Gastrocnemius medialis (tissue), 4 donors: ENCODE data around the gene GPR101. TPM values are rescaled to one million over a fixed set of nuclear protein-coding genes. Genes with fewer than 3 reads are reported as not detected.

Source experiments
- ATAC-seq, 2 donors: fragments of 150-250 bp; one replicate each; pipeline ENCODE4 v1.9.1; 2016
- DNase-seq, 2 donors: peaks; one replicate each; pipeline ENCODE4 v3.0.0-alpha.2; 2019
- H3K27ac ChIP-seq, 4 donors: fragments of 200-600 bp; sonication (generic); 1 replicate in 1 of 4; 2 replicates in 3 of 4; pipeline ENCODE4 v1.5.1; 2016 to 2018; ENCODE audit warnings: mild to moderate bottlenecking in 2 of 4, moderate library complexity in 1 of 4
- H3K27me3 ChIP-seq, 3 donors: fragments of 200-600 bp; sonication (generic) in 2 of 3; 1 replicate in 1 of 3; 2 replicates in 2 of 3; pipeline versions ENCODE4 v1.5.1 to v1.6.0; 2016 to 2019; ENCODE audit warnings: mild to moderate bottlenecking in 1 of 3, moderate library complexity in 1 of 3
- H3K36me3 ChIP-seq, 2 donors: fragments of 200-600 bp; sonication (generic) in 1 of 2; one replicate each; pipeline ENCODE4 v1.5.1; 2017 to 2018
- H3K4me1 ChIP-seq, 2 donors: fragments of 200-600 bp; sonication (generic) in 1 of 2; one replicate each; pipeline ENCODE4 v1.5.1; 2016 to 2017; ENCODE audit warnings: mild to moderate bottlenecking in 2 of 2
- H3K4me3 ChIP-seq, 4 donors: fragments of 200-600 bp; sonication (generic) in 3 of 4; 1 replicate in 1 of 4; 2 replicates in 3 of 4; pipeline ENCODE4 v1.5.1; 2016 to 2019; ENCODE audit warnings: mild to moderate bottlenecking in 2 of 4
- H3K9me3 ChIP-seq, 3 donors: fragments of 200-600 bp; sonication (generic) in 2 of 3; 1 replicate in 1 of 3; 2 replicates in 2 of 3; pipeline ENCODE4 v1.5.1; 2016 to 2019
- CTCF ChIP-seq, 5 experiments: fragments of 450-650 bp in 3 of 5; fragments of 200-600 bp in 2 of 5; sonication (generic) in 2 of 5; IDR thresholded peaks in 4 of 5; conservative IDR thresholded peaks in 1 of 5; 1 replicate in 4 of 5; 2 replicates in 1 of 5; pipeline ENCODE4 v1.5.1; 2016 to 2019; ENCODE audit warnings: antibody characterized with exemption in 5 of 5, mild to moderate bottlenecking in 3 of 5, moderate library complexity in 3 of 5
- POLR2A ChIP-seq, 2 donors: fragments of 450-650 bp; IDR thresholded peaks; one replicate each; pipeline ENCODE4 v1.6.1; 2017; ENCODE audit warnings: antibody characterized with exemption in 2 of 2, mild to moderate bottlenecking in 2 of 2, moderate library complexity in 2 of 2
- in situ Hi-C, 4 donors: fragments of 200-750 bp; cut with MboI; loops; one replicate each; pipeline versions ENCODE4 v1.15.0 to v1.8.0; 2017; ENCODE audit warnings: low sequenced_read_pairs in 4 of 4
- intact Hi-C: fragments of 100-400 bp; cut with DNase I; formaldehyde crosslinking; loops from one replicate; pipeline ENCODE4 v1.15.1; 2023; ENCODE audit warnings: low total_unique reads
- total RNA-seq, 4 donors: library from RNA; depleted of rRNA; stranded (reverse); fragments of >200 nt; gene quantifications; one replicate each; pipeline versions ENCODE4 v1.1.0 to v1.2.3, GENCODE V29; 2016

GPR101 gene
- not detected for total RNA-seq

GRCh38 chrX:137033774-137034507 is at the start of gene GPR101:
TSS of gene GPR101 (minus strand) at chrX:137033995. CDS start at chrX:137031674, 2,321 bp downstream.
- Histone ChIP-seq H3K9me3 (no peaks in the 10 kb centered on the region), H3K27ac (no peak within 1 kb of the TSS), H3K27me3 (peaks cover 16 to 37% (median 24%) of the 10 kb centered on the region in 3 donors), H3K4me3 (peak within 1 kb of the TSS in 1 of 4 donors; percentile 45), H3K4me1 (peaks cover 0 to 4% of the 10 kb centered on the region in 2 donors), H3K36me3 (no peaks in the 10 kb centered on the region)
- ATAC-seq, result no peak
- in situ Hi-C loops (no loop called here), intact Hi-C loops (no loop called here)
- TF ChIP-seq POLR2A (IDR thresholded peaks at IDR 0.05) (no peak), CTCF (IDR thresholded peaks at IDR 0.05 in 4 of 5, conservative IDR thresholded peaks at IDR 0.05 in 1 of 5) (no peak)
- no peak for DNase-seq

- Histone ChIP-seq H3K27me3 (no peaks in the 10 kb centered on the region), H3K4me3 (no peak overlapping the region), H3K27ac (no peak overlapping the region), H3K36me3 (no peaks in the 10 kb centered on the region), H3K9me3 (no peaks in the 10 kb centered on the region), H3K4me1 (no peaks in the 10 kb centered on the region)
- DNase-seq, result no peak
- intact Hi-C loops, result no loop called here
- in situ Hi-C loops, result no loop called here
- TF ChIP-seq CTCF (IDR thresholded peaks at IDR 0.05 in 4 of 5, conservative IDR thresholded peaks at IDR 0.05 in 1 of 5) (no peak), POLR2A (IDR thresholded peaks at IDR 0.05) (no peak)
- ATAC-seq, result no peak
Measured at GRCh38 chrX:137081239-137081638, 47.4 kb upstream of the GPR101 start.

GRCh38 chrX:137072396-137072795 is 38.6 kb upstream of the GPR101 start:
- no peak for DNase-seq
- Histone ChIP-seq H3K4me1 (no peaks in the 10 kb centered on the region), H3K27me3 (no peaks in the 10 kb centered on the region), H3K4me3 (no peak overlapping the region), H3K36me3 (no peaks in the 10 kb centered on the region), H3K9me3 (no peaks in the 10 kb centered on the region), H3K27ac (no peak overlapping the region)
- peak in 1 of 2 donors; percentile 47 for ATAC-seq
- in situ Hi-C loops, result no loop called here
- TF ChIP-seq POLR2A (IDR thresholded peaks at IDR 0.05), result no peak
- TF ChIP-seq CTCF (IDR thresholded peaks at IDR 0.05 in 4 of 5, conservative IDR thresholded peaks at IDR 0.05 in 1 of 5), result no peak
- intact Hi-C loops, result no loop called here

- no peak overlapping the region for H3K4me3 ChIP-seq
- TF ChIP-seq CTCF (IDR thresholded peaks at IDR 0.05 in 4 of 5, conservative IDR thresholded peaks at IDR 0.05 in 1 of 5) (no peak), POLR2A (IDR thresholded peaks at IDR 0.05) (no peak)
- DNase-seq (no peak), ATAC-seq (no peak)
- intact Hi-C loops, result no loop called here
- in situ Hi-C loops, result no loop called here
- H3K27me3 ChIP-seq, result no peaks in the 10 kb centered on the region
- no peaks in the 10 kb centered on the region for H3K9me3 ChIP-seq
- no peak overlapping the region for H3K27ac ChIP-seq
- H3K36me3 ChIP-seq, result no peaks in the 10 kb centered on the region
- H3K4me1 ChIP-seq, result no peaks in the 10 kb centered on the region
Measured at GRCh38 chrX:137071596-137071995, 37.8 kb upstream of the GPR101 start.
